HG03097 (cell line): ENCODE measurements around the gene PPP1R3D.
"Not testable (repeated sequence)": the region's sequence is repeated elsewhere in the genome, so short reads cannot be mapped to it uniquely, and the experiment has no call there.

ENCODE experiments used
- ATAC-seq: cut with Tn5 transposase; IDR thresholded peaks from one replicate; pipeline ENCODE4 v1.9.1; 2021; ENCODE audit not compliant: unreplicated experiment, low FRiP score

PPP1R3D gene

GRCh38 chr20:59925899-59926298 lies 14.2 kb downstream of the PPP1R3D start:
- no peak for ATAC-seq

GRCh38 chr20:59925359-59925758 lies 14.7 kb downstream of the PPP1R3D start:
- ATAC-seq, result no peak

DNA sequence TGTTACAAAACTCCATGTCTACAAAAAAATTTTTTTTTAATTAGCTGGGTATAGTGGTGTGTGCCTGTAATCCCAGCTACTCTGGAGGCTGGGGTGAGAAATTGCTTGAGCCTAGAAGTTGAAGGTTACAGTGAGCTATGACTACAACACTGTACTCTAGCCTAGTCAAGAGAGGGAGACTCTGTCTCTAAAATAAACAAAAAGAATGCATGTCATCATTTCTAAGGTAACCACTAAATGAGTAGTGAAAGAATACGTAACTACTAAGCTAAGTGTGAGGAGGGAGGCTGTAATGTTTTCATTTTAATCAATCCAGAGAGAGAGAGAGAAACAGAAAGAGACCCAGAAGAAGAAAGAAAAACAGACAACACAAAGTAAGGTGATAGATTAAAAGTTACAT lies 16.6 kb downstream of the PPP1R3D start:
- ATAC-seq, result no peak

DNA sequence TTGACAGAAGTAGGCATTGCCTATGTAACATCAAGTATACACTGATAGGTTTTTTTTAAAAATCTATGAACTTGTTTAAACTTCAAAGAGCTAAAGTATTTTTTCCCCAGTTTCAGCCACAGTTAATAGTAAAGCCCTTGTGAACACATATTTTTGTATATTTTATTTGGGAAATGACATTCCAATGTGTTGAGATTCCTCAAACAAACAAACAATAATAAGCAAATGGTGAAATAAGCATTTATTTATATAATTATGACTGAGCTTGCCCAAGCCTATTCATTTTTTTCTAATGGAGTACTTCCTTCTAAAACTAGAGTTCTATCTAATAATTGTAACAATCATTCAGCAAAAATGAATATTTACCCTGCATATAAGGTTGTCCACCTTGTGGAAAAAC lies 19.2 kb downstream of the PPP1R3D start:
- no peak for ATAC-seq

DNA sequence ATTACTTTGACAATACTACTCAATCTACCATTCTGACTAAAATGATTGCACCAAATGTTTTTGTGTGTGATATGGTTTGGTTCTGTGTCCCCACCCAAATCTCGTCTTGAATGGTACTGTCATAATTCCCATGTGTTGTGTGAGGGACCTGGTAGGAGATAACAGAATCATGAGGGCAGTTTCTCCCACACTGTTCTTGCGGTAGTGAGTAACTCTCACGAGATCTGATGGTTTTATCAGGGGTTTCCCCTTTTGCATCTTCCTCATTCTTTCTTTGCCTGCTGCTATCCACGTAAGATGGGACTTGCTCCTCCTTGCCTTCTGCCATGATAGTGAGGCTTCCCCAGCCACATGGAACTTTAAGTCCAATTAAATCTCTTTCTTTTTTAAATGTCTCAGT lies 27.5 kb downstream of the PPP1R3D start:
- no peak for ATAC-seq

GRCh38 chr20:59911041-59911440 lies 29.1 kb downstream of the PPP1R3D start:
- no peak for ATAC-seq

- no peak for ATAC-seq
These were observed 31.2 kb downstream of the PPP1R3D start for GRCh38 chr20:59908855-59909254.

- no peak for ATAC-seq
These were observed 36.5 kb downstream of the PPP1R3D start for GRCh38 chr20:59903621-59904020.

GRCh38 chr20:59902470-59902869 lies 37.6 kb downstream of the PPP1R3D start:
- no peak for ATAC-seq

DNA sequence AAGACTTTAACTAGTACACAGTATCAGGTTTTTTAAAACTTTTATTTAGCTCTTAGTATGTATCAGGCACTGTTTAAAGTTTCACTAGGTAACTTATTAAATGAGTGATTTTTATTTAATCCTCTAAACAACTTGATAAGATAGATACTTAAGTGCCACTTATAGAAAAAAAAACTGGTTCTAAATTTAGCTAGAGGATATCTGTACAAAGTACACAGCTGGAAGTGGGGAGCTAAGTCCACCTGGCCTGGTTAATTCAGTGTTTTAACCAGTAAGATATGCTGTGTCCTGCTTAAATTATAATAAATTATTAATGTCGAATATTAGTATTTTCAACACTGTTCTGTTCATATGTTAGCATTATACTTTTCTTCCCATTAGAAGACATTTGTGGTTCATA lies 44.2 kb downstream of the PPP1R3D start:
- ATAC-seq, result no peak

GRCh38 chr20:59891581-59891980 lies 48.5 kb downstream of the PPP1R3D start:
- ATAC-seq, result no peak

GRCh38 chr20:59890035-59890434 lies 50.1 kb downstream of the PPP1R3D start:
- not testable (repeated sequence) for ATAC-seq

DNA sequence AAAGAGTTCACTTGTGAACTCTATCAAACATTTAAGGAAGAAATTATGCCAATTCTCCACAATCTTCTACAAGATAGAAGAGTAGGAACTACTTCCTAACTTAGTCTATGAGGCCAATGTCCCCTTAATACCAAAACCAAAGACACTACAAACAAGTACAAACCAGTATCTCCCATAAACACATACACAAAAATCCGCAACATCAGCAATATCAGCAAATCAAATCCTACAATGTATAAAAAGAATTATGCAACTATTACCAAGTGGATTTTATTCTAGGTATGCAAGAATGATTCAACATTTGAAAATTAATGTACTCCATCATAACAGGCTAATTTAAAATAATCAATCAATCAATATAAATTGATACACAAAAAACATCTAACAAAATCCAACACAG lies 52.1 kb downstream of the PPP1R3D start:
- ATAC-seq, result no peak
